HCEC 1CT (cell line): ENCODE data around the gene LBHD2.
"Not testable (repeated sequence)": the region's sequence is repeated elsewhere in the genome, so short reads cannot be mapped to it uniquely, and the experiment has no call there.

Experiments
- DNase-seq: peaks from one replicate; pipeline ENCODE4 v3.0.0-alpha.2; 2017

LBHD2 gene

DNA sequence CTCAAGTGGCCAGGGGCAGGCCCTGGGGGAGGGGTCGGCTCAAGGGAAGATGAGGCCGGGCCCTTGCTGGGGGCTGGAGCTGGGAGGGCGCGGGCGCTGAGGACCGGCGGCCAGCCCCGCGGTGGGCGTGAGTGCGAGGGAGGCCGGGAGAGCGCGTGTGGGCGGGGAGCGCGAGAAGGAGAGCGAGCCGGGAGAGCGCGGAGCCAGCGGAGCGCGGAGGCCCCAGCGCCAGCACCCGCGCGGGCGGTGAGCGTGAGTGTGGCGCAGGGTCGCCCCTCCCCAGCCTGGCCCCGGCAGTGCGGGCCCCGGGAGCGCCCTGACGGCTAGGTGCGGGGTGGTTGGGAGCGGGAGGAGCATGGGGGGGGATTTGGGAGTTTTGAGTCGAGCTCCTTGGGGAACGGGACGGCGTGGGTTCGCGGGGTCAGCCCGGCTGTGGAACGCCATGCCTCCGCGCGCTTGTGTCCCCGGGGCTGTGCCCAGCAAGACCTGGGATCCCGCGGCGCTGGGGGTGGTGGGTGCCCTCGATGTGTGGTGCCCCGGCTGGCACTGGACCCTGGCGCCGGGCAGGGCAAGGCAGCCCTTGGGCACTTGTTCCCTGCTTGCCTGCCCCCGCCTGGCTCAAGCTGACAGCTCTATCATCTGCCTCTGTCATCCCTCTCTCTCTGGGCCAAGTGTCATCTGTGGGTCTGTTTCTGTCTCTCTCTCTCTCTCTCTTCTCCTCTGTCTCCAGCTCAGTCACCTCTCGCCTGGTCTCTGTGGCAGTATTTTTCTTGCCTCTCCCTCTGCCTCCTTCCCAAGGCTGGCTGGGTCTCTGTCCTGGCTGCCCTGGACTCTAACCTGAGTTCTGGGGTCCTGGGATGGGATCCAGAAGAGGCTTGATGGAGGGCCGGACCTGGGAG, at the start of gene LBHD2:
TSS of gene LBHD2 (plus strand) at position 190 of the 899 bp plus-strand sequence. CDS start 1,803 bp downstream, outside the sequence.
- no peak for DNase-seq

DNA sequence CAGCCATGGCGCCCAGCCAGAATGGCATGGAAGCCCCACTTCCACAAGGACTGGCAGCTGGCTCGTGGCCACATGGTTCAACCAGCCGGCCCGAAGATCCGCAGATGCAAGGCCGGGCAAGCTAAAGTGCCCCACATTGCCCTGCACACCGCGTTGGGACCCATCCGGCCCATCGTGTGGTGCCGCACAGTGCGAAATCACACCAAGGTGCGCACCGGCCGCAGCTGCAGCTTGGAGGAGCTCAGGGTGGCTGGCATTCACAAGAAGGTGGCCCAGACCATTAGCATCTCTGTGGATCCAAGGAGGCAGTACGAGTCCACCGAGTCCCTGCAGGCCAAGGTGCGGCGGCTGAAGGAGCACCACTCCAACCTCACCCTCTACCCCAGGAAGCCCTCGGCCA, 42.5 kb upstream of the LBHD2 start:
- DNase-seq: no peak

DNA sequence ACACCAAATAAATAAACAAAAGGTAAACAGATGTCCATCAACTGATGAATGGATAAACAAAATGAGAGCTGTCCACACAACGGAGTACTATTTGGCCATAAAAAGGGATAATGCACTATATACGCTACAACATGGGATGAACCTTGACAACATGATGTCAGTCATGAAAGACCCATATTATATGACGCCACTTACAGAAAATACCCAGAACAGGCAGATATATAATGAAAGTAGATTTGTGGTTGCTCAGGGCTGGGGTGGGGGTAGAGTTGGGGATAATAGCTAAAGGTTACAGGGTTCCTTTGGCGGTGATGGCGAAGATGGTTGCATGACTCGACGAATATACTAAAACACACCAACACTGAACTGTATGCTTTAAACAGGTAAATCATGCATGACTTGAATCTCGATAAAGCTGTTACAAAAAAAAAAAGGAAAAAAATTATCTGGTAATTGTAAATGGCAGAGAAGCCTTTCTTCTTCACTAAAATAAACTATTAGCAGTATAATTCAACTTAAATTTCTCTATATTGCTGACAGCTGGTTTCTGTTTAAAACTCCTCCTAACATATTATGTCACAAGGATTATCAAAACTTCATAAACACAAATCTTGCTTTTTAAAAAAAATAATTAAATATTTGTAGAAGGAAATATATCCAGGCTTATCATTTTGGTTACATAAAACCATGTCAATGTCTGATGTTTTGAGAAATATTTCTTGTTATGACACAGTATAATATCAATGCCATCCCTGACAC, 40.6 kb upstream of the LBHD2 start:
- no peak for DNase-seq

DNA sequence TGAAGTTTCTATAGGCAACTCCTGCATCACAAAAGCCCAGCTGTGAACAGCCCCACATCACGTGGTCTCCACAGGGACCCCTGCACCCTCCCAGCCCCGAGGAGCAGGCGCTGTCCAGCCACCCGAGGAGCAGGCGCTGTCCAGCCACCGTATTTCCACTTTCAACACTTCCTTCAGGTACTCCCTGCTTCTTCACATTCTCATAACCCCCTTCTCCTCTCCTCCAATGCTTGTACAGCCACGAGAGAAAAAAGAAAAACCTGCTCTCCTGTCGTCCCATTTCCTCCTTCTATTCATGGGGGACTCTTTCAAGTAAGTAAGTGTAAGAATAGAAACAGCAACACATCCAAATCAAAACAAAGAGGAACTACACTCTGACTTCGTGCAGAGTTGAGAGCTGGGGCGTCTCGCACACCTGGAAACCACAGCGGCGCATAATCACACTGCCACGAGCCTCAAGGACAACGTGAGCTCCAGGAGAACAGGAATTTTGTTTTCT, 38.6 kb upstream of the LBHD2 start:
- no peak for DNase-seq

DNA sequence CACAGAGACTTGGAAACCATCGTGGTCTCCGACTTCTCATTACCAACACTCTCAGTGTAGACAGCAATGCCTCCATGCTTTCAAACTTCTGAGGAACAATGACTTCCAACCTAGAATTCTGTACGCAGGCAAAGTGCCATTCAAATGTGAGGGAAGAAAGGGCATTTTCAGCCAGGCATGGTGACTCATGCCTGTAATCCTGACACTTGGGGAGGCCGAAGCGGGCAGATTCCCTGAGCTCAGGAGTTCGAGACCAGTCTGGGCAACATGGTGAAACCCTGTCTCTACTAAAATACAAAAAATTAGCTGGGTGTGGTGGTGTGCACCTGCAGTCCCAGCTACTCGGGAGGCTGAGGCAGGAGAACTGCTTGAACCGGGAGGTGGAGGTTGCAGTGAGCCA, 36.6 kb upstream of the LBHD2 start:
- DNase-seq: not testable (repeated sequence)

DNA sequence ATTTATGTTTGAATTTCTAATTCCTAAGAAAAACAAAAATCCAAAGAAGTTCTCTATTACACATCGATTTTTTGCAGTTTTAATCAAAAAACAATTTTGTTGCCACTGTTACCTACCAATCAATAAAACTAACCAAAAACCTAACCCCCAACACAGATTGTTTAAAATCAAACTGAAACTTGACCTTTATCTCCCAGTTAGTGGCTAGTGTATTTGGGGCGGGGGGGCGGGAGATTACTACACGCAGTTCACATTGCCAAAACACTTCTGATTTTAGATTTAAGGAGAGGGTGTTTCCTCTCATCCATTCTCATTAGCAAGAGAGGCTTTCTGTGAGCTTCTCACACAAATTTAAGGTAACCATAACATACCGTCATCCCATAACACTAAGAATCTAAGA, 33.1 kb upstream of the LBHD2 start:
- no peak for DNase-seq

DNA sequence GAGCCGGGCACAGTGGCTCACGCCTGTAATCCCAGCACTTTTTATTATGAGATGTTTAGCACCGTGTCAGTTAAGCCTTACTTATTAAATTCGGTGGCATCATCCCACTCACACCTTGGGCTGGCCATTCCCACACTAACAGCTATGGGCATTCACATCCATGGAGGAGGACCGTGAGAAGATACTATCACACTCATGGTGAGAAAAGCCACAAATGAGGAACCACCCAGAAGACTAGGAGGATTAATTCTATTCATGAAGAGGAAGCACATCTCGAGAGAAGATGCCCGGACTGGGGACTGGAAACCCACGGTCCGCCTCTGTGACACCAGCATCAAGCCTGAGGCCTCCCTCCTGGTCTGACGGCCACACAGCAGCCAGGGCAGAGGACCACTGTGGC, 31.6 kb upstream of the LBHD2 start:
- DNase-seq: no peak

DNA sequence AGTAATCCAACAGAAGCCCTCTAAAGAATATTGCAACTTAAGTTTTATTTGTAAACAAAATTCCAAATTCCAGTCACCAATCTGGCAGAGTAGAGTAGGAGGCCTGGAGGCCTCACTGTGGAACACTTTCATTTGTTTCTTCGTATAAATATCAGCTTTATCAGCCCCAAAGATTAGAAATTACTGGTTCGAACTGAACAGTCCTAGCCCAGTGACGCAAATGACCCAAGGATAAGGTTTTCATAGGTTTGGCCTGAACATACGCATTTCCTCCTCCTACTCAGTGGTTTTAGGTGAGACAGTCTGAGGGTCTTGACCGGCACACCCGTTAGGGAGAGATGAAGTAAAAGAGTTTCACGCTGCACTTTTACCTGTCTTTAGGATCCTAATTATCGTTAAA, 28.3 kb upstream of the LBHD2 start:
- DNase-seq: no peak

DNA sequence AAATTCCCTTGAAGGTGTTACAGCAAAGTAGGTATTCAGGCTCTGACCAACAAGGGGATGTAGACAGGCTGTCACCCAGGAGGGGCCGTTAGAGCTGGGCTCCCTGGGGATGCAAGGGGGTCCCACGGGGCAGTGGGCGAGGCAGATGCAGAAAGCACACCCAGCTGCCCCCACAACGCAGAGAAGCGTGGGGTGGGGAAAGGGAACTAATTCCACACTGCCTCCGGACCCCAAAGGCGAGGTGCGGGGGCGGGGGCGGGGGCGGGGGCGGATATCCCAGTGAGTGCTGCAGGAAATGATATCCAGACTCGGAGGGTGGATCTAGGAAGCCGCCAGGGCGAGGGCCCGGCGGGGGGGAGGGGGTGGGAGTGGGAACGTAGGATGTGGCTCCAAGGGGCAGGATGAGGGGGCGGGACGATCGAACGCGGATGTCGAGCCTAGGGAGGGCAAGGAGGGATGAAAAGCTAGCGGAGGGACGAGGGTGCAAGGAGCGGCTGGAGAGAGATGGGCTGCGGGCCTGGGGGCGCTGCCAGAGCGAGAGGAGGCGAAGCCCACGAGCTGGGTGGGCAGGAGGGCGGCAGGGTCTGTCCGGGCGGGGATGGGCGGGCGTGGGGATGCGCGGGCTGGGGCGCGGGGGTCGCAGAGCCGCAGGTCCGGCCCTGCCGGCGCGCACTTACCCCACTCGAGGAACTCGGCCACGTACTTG, 27.5 kb upstream of the LBHD2 start:
- DNase-seq: peak; percentile 58

DNA sequence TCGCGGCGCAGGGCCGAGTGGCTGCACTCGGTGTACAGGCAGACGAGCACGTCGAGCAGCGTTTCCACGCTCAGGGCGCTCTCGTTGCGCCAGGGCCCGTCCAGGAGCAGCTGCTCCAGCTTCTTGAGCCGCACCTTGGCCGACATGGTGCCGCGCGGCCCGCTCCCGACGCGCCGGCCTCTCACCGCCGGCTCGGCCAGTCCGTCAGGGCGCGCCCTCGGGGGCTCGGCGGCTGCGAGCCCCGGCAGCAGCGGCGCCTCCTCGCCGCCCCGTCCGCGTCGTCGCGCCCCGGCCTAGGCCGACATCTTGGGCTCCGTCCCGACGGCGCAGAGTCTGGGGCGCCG, 27.0 kb upstream of the LBHD2 start:
- no peak for DNase-seq

DNA sequence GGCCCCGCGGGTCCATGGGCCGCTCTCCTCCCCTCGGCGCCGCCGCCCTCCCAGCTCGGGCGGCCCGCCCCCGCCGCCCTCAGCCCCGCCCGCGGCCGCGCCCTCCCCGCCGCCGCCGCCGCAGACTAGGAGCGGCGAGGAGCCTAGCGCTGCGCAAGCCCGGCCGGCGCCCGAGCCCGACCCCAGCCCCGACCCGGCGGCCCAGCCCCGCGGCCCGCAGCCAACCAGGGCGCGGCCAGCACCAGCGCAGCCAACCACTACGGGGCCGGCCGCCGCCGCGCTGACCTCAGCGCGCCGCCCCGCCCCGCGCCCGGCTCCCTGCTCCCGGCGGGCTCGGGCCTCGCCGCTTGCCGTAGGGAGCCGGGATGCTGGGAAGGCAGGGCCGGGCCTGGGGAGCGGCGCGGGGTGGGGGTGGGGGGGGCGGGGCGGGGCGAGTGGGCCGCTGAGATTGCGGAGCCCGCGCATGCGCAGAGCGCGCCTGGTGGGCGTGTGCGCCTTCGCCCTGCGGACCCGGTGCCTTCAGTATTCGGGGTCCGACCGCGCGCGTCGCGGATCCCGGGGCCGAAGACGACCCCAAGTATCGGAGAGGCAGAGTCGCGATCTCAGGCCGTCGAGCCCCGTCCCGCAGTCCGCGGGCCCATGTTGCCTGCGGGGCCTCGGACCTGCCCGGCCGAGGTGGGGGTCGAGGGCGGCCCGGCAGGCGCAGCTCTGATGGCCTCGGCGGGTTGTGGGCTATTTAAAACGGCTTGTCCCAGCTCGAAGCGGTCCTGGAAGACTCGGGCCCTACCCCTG, 26.4 kb upstream of the LBHD2 start, which contains the start of gene CDC42BPB:
TSS of gene CDC42BPB (minus strand) at position 178 of the 792 bp plus-strand sequence. CDS start 376 bp downstream, outside the sequence.
- DNase-seq: peak; percentile 95

DNA sequence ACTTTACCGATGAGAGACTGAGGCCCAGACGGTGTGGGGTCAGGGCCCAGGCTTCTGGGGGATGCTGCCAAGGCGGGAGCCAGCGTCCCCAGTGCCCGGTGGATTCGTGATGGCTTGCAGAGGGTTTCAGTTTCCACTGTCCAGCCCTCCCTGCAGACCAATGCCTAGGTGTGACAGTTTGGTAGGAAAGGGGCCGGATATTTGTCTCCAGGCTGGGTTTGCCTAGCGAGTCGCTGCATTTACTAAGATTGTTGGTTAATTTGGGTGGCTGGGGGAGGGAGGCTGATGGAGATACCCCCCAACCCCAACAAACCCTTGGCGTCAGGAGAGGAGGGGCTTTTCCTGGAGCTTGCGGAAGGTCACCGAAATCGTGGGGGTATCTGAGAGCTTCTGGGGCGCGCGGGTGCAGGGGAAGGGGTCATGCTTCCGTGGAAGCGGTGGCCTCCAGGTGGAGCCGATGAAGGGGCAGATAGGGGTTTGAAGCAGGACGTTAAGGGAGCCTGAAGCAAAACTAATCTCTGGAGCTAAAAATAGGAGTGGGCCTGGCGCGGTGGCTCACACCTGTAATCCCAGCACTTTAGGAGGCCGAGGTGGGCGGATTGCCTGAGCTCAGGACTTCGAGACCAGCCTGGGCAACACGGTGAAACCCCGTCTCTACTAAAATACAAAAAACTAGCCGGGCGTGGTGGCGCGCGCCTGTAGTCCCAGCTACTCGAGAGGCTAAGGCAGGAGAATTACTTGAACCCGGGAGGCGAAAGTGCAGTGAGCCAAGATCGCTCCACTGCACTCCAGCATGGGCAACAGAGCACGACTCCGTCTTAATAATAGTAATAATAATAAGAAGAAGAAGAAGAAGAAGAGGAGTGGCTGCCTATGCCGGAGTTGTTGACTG, 25.6 kb upstream of the LBHD2 start:
- DNase-seq: no peak

DNA sequence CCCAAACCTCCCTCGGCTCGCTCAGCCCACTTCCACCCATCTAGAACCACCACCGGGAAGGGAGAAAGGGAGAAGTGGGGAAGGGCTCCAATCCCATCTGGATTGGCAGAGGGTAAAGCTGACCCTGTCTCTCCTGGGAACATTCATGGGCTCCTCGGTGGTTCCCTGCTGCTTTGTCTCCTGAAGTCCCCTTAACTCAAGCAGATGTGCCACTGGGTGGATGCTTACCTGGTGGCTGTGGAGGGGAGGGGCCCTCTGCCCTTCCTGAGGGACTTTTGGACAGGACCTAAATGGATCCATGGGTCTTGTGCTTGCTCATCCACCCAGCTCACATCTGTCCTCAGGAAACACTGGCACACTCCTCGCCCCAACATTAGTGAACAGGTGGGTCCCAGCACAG, 24.5 kb upstream of the LBHD2 start:
- no peak for DNase-seq

DNA sequence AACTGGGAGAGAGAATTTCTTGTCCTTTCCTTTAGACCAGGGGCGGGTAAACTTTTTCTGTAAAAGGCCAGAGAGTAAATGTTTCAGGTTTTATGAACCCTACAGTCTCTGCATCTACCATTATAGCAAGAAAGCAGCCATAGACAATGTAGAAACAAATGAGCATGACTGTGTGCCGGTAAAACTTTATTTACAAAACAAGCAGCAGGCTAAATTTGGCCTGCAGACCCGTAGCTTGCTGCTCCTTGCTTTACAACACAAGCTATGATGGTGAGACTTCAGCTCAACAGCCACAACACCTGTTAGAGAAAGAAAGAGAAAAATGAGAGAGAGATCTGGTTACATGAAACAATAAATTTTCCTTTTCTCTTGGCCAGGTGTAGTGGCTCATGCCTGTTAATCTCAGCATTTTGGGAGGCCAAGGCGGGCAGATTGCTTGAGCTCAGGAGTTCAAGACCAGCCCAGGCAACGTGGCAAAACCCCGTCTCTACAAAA, 22.5 kb upstream of the LBHD2 start:
- DNase-seq: no peak

DNA sequence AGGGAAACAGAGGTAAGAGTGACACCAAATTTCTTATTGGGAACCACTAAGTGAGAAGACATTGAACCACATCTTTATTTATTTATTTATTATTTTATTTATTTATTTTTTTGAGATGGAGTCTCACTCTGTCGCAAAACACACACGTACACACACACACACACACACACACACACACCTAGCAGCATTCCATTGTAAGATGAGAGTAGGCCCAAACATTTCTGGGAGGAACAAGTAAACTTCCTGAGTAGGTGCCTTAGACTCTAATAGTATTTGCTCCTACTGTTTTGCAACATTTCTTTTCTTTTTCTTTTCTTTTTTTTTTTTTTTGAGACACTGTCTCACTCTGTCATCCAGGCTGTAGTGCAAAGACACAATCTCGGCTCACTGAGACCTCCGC, 19.6 kb upstream of the LBHD2 start:
- no peak for DNase-seq

DNA sequence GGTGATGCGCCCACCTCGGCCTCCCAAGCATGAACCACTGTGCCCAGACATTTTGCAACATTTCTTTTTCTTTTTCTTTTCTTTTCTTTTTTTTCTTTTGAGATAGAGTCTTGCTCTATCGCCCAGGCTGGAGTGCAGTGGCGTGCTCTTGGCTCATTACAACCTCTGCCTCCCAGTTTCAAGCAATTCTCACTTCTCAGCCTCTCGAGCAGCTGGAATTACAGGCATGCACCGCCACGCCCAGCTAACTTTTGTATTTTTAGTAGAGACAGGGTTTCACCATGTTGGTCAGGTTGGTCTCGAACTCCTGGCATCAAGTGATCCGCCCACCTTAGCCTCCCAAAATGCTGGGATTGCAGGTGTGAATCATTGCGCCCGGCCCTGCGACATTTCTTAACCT, 19.0 kb upstream of the LBHD2 start:
- no peak for DNase-seq

DNA sequence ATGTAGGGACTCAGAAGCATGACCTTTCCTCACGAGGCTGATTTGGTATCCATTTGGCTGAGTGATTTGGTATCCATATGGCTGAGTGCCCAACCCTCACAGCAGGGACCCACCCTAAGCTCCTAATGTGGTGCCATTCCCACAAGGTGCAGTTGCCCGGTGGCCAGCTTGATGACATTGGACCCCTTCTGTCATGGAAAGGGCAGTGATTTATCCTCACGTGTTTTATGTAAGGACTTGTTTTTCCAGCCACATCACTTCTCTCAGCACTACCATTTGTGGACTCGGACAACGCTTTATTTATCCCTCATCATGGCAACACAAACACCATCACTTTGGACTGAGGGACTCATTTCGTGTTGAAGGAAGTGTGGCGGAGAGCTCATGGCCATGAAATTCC, 18.1 kb upstream of the LBHD2 start:
- DNase-seq: no peak

DNA sequence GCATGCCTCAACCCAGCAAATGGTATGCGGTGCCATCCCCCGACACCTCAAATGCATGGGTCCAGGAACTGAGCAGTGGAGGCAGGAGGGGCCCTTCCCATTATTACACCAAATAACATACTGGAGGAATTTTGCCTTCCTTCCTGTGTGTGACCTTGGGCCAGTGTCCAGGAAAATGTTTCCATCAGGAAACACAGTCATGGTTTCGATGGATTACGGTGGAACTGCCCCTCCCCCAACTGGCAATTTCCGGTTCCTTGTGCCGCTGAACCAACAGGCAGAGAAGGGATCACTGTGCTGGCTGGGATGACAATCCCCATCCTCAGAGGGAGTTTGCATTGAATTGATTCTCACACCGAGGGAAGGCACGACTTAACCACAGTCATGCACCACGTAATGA, 17.6 kb upstream of the LBHD2 start:
- DNase-seq: no peak

DNA sequence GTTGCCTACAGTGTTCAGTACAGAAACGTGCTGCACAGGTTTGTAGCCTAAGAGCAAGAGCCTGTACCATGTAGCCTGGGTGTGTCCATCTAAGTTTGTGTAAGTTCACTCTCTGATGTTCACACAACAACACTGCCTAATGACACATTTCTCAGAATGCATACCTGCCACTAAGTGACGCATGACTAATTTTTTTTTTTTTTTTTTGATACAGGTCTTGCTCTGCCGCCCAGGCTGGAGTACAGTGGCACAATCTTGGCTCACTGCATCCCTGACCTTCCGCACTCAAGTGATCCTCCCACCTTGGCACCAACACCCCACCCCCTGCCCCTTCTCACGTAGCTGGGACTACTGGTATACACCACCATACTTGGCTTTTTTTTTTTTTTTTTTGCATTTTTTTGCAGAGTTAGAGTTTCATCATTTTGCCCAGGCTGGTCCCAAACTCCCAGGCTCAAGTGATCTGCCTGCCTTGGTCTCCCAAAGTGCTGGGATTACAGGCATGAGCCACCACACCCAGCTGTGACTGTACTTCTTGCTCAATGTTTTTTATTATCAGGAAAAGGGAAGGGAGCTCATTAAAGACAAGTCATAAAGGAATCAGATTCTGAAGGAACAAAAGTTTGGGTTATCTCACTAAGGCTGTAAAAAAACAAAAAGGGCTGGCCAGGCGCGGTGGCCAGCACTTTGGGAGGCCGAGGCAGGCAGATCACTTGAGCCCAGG, 16.6 kb upstream of the LBHD2 start:
- peak; percentile 59 for DNase-seq

DNA sequence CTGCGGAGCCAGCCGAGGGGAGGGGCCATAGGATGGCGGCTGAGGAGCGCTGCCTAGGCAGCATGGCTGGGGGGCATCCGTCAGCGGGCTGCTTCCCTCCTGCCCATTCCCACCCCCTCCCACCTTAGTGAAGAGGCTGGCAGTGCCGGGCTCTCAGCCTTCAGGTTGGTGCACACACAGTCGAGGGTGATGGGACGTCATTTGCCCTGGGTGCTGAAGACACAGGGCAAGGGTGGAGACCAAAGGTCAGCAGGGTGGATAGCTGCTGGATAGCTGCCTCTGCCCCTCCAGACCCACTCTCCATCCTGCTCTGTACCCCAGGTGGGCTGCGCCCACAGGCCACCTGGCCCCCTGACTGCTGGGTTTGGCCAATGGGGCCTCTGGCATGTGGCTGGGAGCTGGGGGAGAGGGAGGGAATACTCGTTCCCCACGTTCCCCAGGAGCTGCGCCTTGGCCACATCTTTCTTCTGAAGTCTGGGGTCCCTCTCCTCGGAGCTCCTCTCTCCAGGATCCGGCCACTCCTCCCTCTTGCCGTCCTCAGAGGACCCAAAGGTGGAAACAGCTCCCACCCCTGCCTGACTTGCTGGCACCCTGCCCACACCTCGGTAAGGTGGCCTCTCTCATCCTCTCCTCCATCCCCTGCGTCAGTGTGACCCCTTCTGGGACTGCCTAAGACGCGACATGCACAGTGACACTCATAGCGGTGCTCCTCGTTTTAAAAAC, 15.5 kb upstream of the LBHD2 start:
- no peak for DNase-seq
